HL-60 (cell line): ENCODE data around the gene SH3BP5.
A peak's percentile ranks its signal among the peaks of the same experiment; 100 is the strongest.

Experiments
- DNase-seq, 2 experiments: peaks; one replicate each; pipeline ENCODE4 v3.0.0-alpha.2; 2010 to 2020; ENCODE audit warnings: low read depth in 1 of 2, low spot score in 1 of 2
- H3K27ac ChIP-seq: fragments of 250-450 bp; sonication (Bioruptor Pico); replicated peaks from 2 replicates; pipeline ENCODE4 v1.5.1; 2020; ENCODE audit warnings: mild to moderate bottlenecking, moderate library complexity
- H3K27me3 ChIP-seq: fragments of 250-450 bp; sonication (Bioruptor Pico); 2 replicates; pipeline ENCODE4 v1.5.1; 2021; ENCODE audit warnings: mild to moderate bottlenecking, moderate library complexity; ENCODE audit not compliant: insufficient read depth, poor library complexity, severe bottlenecking
- H3K4me3 ChIP-seq: replicated peaks from 2 replicates; pipeline ENCODE4 v1.5.1; 2011; ENCODE audit warnings: mild to moderate bottlenecking, control low read depth, low read length; ENCODE audit not compliant: insufficient read depth
- GABPA ChIP-seq: IDR thresholded peaks from 2 replicates; pipeline ENCODE4 v1.6.1; 2012; ENCODE audit warnings: low read depth
- POLR2AphosphoS5 ChIP-seq: IDR thresholded peaks from 2 replicates; pipeline ENCODE4 v1.6.1; 2012; ENCODE audit warnings: low read depth
- SPI1 ChIP-seq: IDR thresholded peaks from 2 replicates; pipeline ENCODE4 v1.6.1; 2012; ENCODE audit warnings: low read depth, mild to moderate bottlenecking, borderline replicate concordance
- TF ChIP-seq, protein P1 (sequence below): IDR thresholded peaks from one replicate; pipeline ENCODE4 v1.5.1; 2011; ENCODE audit warnings: low read length, control low read depth, inconsistent platforms; ENCODE audit not compliant: insufficient read depth
- TF ChIP-seq, protein P2 (sequence below): IDR thresholded peaks from 2 replicates; pipeline ENCODE4 v1.6.1; 2012; ENCODE audit warnings: low read depth; ENCODE audit not compliant: insufficient replicate concordance

Gene SH3BP5

DNA sequence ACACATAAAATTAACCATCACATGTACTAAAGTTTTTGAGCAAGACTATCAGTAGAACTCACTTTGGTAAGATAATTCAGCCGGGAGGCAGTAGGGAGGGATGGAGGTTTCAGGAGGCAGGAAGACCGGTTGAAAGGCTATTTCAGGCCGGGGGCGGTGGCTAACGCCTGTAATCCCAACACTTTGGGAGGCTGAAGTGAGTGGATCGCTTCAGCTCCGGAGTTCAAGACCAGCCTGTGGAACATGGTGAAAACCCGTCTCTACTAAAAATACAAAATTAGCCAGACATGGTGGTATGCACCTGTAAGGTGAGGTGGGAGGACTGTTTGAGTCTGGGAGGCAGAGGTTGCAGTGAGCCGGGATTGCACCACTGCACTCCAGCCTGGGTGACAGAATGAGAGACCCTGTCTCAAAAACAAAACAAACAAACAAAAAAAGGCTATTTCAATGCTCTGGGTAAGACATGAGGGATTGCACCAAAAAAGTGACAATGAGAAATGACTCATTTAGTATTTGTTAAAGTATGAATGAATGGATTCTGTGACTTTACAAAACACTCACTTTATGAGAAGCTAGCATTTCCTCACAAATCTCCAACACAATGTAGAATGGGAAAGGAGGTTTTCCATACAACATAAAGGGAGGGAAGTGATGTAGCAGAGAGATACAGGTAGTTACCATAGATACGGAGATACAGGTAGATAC, 43.9 kb downstream of the SH3BP5 start:
- H3K4me3 ChIP-seq: no peak overlapping the region
- DNase-seq: no peak
- no peaks in the 10 kb centered on the region for H3K27me3 ChIP-seq
- H3K27ac ChIP-seq: no peak overlapping the region
- TF ChIP-seq, protein P1, sequence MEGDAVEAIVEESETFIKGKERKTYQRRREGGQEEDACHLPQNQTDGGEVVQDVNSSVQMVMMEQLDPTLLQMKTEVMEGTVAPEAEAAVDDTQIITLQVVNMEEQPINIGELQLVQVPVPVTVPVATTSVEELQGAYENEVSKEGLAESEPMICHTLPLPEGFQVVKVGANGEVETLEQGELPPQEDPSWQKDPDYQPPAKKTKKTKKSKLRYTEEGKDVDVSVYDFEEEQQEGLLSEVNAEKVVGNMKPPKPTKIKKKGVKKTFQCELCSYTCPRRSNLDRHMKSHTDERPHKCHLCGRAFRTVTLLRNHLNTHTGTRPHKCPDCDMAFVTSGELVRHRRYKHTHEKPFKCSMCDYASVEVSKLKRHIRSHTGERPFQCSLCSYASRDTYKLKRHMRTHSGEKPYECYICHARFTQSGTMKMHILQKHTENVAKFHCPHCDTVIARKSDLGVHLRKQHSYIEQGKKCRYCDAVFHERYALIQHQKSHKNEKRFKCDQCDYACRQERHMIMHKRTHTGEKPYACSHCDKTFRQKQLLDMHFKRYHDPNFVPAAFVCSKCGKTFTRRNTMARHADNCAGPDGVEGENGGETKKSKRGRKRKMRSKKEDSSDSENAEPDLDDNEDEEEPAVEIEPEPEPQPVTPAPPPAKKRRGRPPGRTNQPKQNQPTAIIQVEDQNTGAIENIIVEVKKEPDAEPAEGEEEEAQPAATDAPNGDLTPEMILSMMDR: no peak
- TF ChIP-seq, protein P2, sequence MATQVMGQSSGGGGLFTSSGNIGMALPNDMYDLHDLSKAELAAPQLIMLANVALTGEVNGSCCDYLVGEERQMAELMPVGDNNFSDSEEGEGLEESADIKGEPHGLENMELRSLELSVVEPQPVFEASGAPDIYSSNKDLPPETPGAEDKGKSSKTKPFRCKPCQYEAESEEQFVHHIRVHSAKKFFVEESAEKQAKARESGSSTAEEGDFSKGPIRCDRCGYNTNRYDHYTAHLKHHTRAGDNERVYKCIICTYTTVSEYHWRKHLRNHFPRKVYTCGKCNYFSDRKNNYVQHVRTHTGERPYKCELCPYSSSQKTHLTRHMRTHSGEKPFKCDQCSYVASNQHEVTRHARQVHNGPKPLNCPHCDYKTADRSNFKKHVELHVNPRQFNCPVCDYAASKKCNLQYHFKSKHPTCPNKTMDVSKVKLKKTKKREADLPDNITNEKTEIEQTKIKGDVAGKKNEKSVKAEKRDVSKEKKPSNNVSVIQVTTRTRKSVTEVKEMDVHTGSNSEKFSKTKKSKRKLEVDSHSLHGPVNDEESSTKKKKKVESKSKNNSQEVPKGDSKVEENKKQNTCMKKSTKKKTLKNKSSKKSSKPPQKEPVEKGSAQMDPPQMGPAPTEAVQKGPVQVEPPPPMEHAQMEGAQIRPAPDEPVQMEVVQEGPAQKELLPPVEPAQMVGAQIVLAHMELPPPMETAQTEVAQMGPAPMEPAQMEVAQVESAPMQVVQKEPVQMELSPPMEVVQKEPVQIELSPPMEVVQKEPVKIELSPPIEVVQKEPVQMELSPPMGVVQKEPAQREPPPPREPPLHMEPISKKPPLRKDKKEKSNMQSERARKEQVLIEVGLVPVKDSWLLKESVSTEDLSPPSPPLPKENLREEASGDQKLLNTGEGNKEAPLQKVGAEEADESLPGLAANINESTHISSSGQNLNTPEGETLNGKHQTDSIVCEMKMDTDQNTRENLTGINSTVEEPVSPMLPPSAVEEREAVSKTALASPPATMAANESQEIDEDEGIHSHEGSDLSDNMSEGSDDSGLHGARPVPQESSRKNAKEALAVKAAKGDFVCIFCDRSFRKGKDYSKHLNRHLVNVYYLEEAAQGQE: no peak

DNA sequence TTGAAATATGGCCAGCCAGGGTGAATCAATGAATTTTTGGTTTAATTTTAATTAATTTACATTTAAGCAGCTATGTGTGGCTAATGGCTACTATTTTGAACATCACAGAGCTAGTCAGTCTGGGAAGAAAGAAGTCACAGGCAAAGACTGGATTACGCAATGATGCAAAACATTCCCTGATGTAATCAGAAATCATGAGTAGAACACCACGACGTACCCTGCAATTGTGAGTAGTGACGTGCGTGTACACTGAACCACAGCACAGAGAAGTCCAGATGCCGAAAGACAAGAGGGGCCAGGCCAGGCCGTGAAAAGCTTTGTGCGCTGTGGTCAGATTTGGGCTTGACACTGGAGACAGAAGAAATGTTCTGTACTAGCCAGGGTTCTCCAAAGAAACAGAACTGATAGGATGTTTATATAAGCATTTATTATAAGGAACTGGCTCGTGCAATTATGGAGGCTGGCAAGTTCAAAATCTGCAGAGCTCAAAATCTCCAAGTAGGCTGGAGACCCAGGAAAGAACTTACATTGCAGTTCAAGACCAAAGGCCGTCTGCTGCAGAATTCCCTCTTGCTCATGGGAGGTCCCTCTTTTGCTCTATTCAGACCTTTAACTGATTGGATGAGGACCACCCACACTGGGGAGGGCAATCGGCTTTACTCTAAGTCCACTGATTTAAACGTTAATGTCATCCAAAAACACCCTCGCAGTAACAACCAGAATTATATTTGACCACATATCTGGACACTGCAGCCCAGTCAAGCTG, 44.6 kb downstream of the SH3BP5 start:
- DNase-seq: peak; percentile 59 to 82
- TF ChIP-seq, protein P1: no peak
- no peak for TF ChIP-seq POLR2AphosphoS5
- no peak for TF ChIP-seq GABPA
- no peak for TF ChIP-seq SPI1
- TF ChIP-seq, protein P2: no peak
- Histone ChIP-seq H3K27me3 (no peaks in the 10 kb centered on the region), H3K27ac (no peak overlapping the region), H3K4me3 (no peak overlapping the region)

DNA sequence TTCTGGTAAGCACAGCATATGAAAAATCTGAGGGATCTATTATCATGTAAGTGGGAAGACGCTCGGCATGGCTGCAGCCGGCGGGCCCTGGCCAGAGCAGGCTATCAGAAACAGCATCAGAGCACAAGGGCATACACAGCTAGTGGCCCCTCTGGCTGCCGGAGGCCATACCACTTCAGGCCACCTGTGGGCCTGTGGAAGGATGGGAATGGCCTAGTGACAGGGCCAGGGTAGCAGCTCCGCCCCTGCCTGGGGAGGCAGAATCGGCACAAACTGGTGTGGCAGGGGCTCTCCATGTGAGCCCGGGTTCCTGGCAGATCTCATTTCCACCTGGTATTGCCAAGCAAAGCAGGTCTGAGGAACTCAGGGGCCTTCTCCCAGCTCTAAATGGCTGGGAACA, 46.4 kb downstream of the SH3BP5 start:
- H3K4me3 ChIP-seq: no peak overlapping the region
- H3K27ac ChIP-seq: no peak overlapping the region
- no peak for TF ChIP-seq POLR2AphosphoS5
- TF ChIP-seq, protein P1: no peak
- no peak for TF ChIP-seq SPI1
- no peak for TF ChIP-seq GABPA
- TF ChIP-seq, protein P2: no peak
- DNase-seq: no peak
- no peaks in the 10 kb centered on the region for H3K27me3 ChIP-seq
